ENCODE results near the gene HEATR3. TPM values are rescaled to one million over a fixed set of nuclear protein-coding genes. Genes with fewer than 3 reads are reported as not detected.
A peak's percentile ranks its signal among the peaks of the same experiment; 100 is the strongest.

Gene HEATR3
- total RNA-seq, 1 donor from 2014 or later = 16.7 TPM

GRCh38 chr16:50066482-50067289 lies 916 bp downstream of the HEATR3 start:
- Mint-ChIP-seq H3K27ac (peak overlapping the region; percentile 79), H3K36me3 (peaks cover 7% of the 10 kb centered on the region), H3K4me1 (ENCODE audit: unreplicated experiment) (peaks cover 21% of the 10 kb centered on the region), H3K27me3 (no peaks in the 10 kb centered on the region), H3K4me3 (peak overlapping the region; percentile 90), H3K9me3 (no peaks in the 10 kb centered on the region)
- TF ChIP-seq CTCF (conservative IDR thresholded peaks at IDR 0.05) = peak; percentile 24
- DNase-seq (ENCODE audit: extremely low spot score, unreplicated experiment) = no peak

GRCh38 chr16:50067290-50067853 lies 1.6 kb downstream of the HEATR3 start:
- Mint-ChIP-seq H3K4me1 (ENCODE audit: unreplicated experiment) (peaks cover 21% of the 10 kb centered on the region), H3K27ac (peak overlapping the region; percentile 89), H3K9me3 (no peaks in the 10 kb centered on the region), H3K27me3 (no peaks in the 10 kb centered on the region), H3K36me3 (peaks cover 7% of the 10 kb centered on the region), H3K4me3 (peak overlapping the region; percentile 90)
- DNase-seq (ENCODE audit: extremely low spot score, unreplicated experiment) = no peak
- peak; percentile 69 for TF ChIP-seq CTCF (conservative IDR thresholded peaks at IDR 0.05)

GRCh38 chr16:50068550-50068949 lies 2.8 kb downstream of the HEATR3 start:
- DNase-seq (ENCODE audit: extremely low spot score, unreplicated experiment) = no peak
- H3K27ac Mint-ChIP-seq = no peak overlapping the region

GRCh38 chr16:50069060-50069459 lies 3.3 kb downstream of the HEATR3 start:
- DNase-seq (ENCODE audit: extremely low spot score, unreplicated experiment) = no peak
- no peak for TF ChIP-seq CTCF (conservative IDR thresholded peaks at IDR 0.05)
- H3K36me3 Mint-ChIP-seq = peaks cover 7% of the 10 kb centered on the region
- H3K9me3 Mint-ChIP-seq = no peaks in the 10 kb centered on the region
- no peak overlapping the region for H3K27ac Mint-ChIP-seq
- no peaks in the 10 kb centered on the region for H3K27me3 Mint-ChIP-seq
- no peak overlapping the region for H3K4me3 Mint-ChIP-seq
- peaks cover 27% of the 10 kb centered on the region for H3K4me1 Mint-ChIP-seq (ENCODE audit: unreplicated experiment)

More at GRCh38 chr16:50068550-50068949, 2.8 kb downstream of the HEATR3 start:
- H3K27me3 Mint-ChIP-seq = no peaks in the 10 kb centered on the region
- no peak for TF ChIP-seq CTCF (conservative IDR thresholded peaks at IDR 0.05)
- peaks cover 7% of the 10 kb centered on the region for H3K36me3 Mint-ChIP-seq
- peak overlapping the region; percentile 56 for H3K4me3 Mint-ChIP-seq
- no peaks in the 10 kb centered on the region for H3K9me3 Mint-ChIP-seq
- H3K4me1 Mint-ChIP-seq (ENCODE audit: unreplicated experiment) = peaks cover 27% of the 10 kb centered on the region

- H3K36me3 Mint-ChIP-seq = peaks cover 13% of the 10 kb centered on the region
- H3K9me3 Mint-ChIP-seq = no peaks in the 10 kb centered on the region
- no peak for TF ChIP-seq CTCF (conservative IDR thresholded peaks at IDR 0.05)
- no peak overlapping the region for H3K4me3 Mint-ChIP-seq
- H3K4me1 Mint-ChIP-seq (ENCODE audit: unreplicated experiment) = peaks cover 27% of the 10 kb centered on the region
- no peak overlapping the region for H3K27ac Mint-ChIP-seq
- H3K27me3 Mint-ChIP-seq = no peaks in the 10 kb centered on the region
- no peak for DNase-seq (ENCODE audit: extremely low spot score, unreplicated experiment)
Observed at GRCh38 chr16:50071075-50071671, 5.4 kb downstream of the HEATR3 start.
